ENCODE data around the gene ADGRF1.
"Not testable (repeated sequence)": the region's sequence is repeated elsewhere in the genome, so short reads cannot be mapped to it uniquely, and the experiment has no call there.

ADGRF1 gene

GRCh38 chr6:47019941-47020340 is 22.2 kb downstream of the ADGRF1 start:
- no peak for DNase-seq

- DNase-seq = no peak
Observed at GRCh38 chr6:47016909-47017308, 25.2 kb downstream of the ADGRF1 start.

GRCh38 chr6:47016261-47016660 is 25.9 kb downstream of the ADGRF1 start:
- DNase-seq = no peak

GRCh38 chr6:47014401-47014800 is 27.7 kb downstream of the ADGRF1 start:
- no peak for DNase-seq

GRCh38 chr6:47009583-47009982 is 32.5 kb downstream of the ADGRF1 start:
- no peak for DNase-seq

- no peak for DNase-seq
Observed at GRCh38 chr6:47008397-47008763, 33.8 kb downstream of the ADGRF1 start.

- no peak for DNase-seq
Observed at GRCh38 chr6:47007657-47008396, 34.3 kb downstream of the ADGRF1 start.

- no peak for DNase-seq
Observed at GRCh38 chr6:47005486-47005885, 36.6 kb downstream of the ADGRF1 start.

- no peak for DNase-seq
Observed at GRCh38 chr6:47004463-47004862, 37.7 kb downstream of the ADGRF1 start.

- no peak for DNase-seq
Observed at GRCh38 chr6:47000842-47001241, 41.3 kb downstream of the ADGRF1 start.

- DNase-seq = no peak
Observed at GRCh38 chr6:46998436-46999017, 43.6 kb downstream of the ADGRF1 start.

- no peak for DNase-seq
Observed at GRCh38 chr6:46997646-46998045, 44.5 kb downstream of the ADGRF1 start.

GRCh38 chr6:46996860-46997641 is 45.1 kb downstream of the ADGRF1 start:
- DNase-seq = no peak

- no peak for DNase-seq
Observed at GRCh38 chr6:46994933-46995332, 47.2 kb downstream of the ADGRF1 start.

GRCh38 chr6:46993846-46994245 is 48.3 kb downstream of the ADGRF1 start:
- no peak for DNase-seq

GRCh38 chr6:46992391-46992790 is 49.7 kb downstream of the ADGRF1 start:
- DNase-seq = not testable (repeated sequence)

GRCh38 chr6:46990818-46991510 is 51.2 kb downstream of the ADGRF1 start:
- DNase-seq = peak; percentile 1

- no peak for DNase-seq
Observed at GRCh38 chr6:46990031-46990644, 52.0 kb downstream of the ADGRF1 start.

- DNase-seq = no peak
Observed at GRCh38 chr6:46989398-46989797, 52.7 kb downstream of the ADGRF1 start.

GRCh38 chr6:46985943-46986342 is 56.2 kb downstream of the ADGRF1 start:
- no peak for DNase-seq

GRCh38 chr6:46983007-46983411 is 59.1 kb downstream of the ADGRF1 start:
- DNase-seq = no peak

GRCh38 chr6:46979206-46979605 is 62.9 kb downstream of the ADGRF1 start:
- DNase-seq = no peak

- no peak for DNase-seq
Observed at GRCh38 chr6:46974786-46975185, 67.3 kb downstream of the ADGRF1 start.
